ENCODE data around the gene ROCK2.

DNA sequence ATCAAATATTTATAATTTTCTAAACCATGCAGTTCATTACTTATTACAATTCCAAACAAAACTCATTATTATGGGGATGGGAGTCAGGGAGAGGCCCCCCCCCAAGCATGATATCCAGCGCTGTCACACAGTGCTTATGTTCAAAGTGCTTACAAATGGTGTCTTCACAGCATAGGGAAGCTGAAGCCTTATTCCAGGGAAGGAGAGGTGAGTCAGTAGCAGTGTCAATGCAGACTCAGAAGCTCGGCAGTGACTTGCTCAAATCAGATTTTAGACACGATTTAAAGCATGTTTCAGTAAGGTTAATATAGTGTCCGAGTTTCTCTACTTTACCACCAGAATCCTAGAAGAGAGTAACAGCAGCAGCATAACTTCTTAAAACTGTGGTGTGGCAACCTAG, 164.5 kb downstream of the ROCK2 start:
- no peak for TF ChIP-seq CTCF (IDR thresholded peaks at IDR 0.05)
- TF ChIP-seq NFYB (CRISPR knock-in tag; conservative IDR thresholded peaks at IDR 0.05; ENCODE audit: low read depth): no peak
- TF ChIP-seq, protein P1, sequence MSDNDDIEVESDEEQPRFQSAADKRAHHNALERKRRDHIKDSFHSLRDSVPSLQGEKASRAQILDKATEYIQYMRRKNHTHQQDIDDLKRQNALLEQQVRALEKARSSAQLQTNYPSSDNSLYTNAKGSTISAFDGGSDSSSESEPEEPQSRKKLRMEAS (CRISPR knock-in tag; IDR thresholded peaks at IDR 0.05): no peak
- TF ChIP-seq FOXJ3 (CRISPR knock-in tag; IDR thresholded peaks at IDR 0.05; ENCODE audit: borderline replicate concordance): no peak
- TF ChIP-seq IRF1 (CRISPR knock-in tag; IDR thresholded peaks at IDR 0.05): no peak

All from WTC11 (cell line).